ENCODE results near the gene MTMR2. TPM values are rescaled to one million over a fixed set of nuclear protein-coding genes. Genes with fewer than 3 reads are reported as not detected.

MTMR2 gene
- total and polyA plus RNA-seq, 4 donors = 11.6 to 53.7 (median 24.4) TPM

GRCh38 chr11:95794086-95794485 lies 129.8 kb downstream of the MTMR2 start:
- Histone ChIP-seq H3K9ac (ENCODE audit: insufficient read depth in 1 of 2, low read length in 2 of 2) (no peak overlapping the region), H3K36me3 (ENCODE audit: control insufficient read depth in 4 of 4, insufficient read depth in 4 of 4, low read length in 4 of 4) (peaks cover 0 to 3% (median under 1%) of the 10 kb centered on the region in 4 donors), H3K4me1 (ENCODE audit: control insufficient read depth in 5 of 5, insufficient read depth in 5 of 5, low read length in 5 of 5) (peaks cover 0 to 19% (median 11%) of the 10 kb centered on the region in 5 donors), H3K9me3 (ENCODE audit: control insufficient read depth in 4 of 4, insufficient read depth in 3 of 4, low read length in 3 of 4) (no peaks in the 10 kb centered on the region), H3K27ac (ENCODE audit: low read depth in 1 of 2, low read length in 1 of 2) (no peak overlapping the region), H3K4me3 (no peak overlapping the region), H3K27me3 (ENCODE audit: control insufficient read depth in 3 of 3, insufficient read depth in 3 of 3, low read length in 2 of 3) (no peaks in the 10 kb centered on the region)
- DNase-seq (no peak), ATAC-seq (ENCODE audit: insufficient read depth, low FRiP score) (no peak)
- TF ChIP-seq, protein P1, sequence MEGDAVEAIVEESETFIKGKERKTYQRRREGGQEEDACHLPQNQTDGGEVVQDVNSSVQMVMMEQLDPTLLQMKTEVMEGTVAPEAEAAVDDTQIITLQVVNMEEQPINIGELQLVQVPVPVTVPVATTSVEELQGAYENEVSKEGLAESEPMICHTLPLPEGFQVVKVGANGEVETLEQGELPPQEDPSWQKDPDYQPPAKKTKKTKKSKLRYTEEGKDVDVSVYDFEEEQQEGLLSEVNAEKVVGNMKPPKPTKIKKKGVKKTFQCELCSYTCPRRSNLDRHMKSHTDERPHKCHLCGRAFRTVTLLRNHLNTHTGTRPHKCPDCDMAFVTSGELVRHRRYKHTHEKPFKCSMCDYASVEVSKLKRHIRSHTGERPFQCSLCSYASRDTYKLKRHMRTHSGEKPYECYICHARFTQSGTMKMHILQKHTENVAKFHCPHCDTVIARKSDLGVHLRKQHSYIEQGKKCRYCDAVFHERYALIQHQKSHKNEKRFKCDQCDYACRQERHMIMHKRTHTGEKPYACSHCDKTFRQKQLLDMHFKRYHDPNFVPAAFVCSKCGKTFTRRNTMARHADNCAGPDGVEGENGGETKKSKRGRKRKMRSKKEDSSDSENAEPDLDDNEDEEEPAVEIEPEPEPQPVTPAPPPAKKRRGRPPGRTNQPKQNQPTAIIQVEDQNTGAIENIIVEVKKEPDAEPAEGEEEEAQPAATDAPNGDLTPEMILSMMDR (IDR thresholded peaks at IDR 0.05; ENCODE audit: control extremely low read depth, extremely low read depth) = no peak
- WGBS, 2 donors = 93 to 95% methylated on average over 5 of the region's 5 CpGs

GRCh38 chr11:95793116-95793515 lies 130.8 kb downstream of the MTMR2 start:
- TF ChIP-seq, protein P1 (IDR thresholded peaks at IDR 0.05; ENCODE audit: control extremely low read depth, extremely low read depth) = no peak
- Histone ChIP-seq H3K9me3 (ENCODE audit: control insufficient read depth in 4 of 4, insufficient read depth in 3 of 4, low read length in 3 of 4) (no peaks in the 10 kb centered on the region), H3K4me3 (no peak overlapping the region), H3K9ac (ENCODE audit: insufficient read depth in 1 of 2, low read length in 2 of 2) (no peak overlapping the region), H3K27me3 (ENCODE audit: control insufficient read depth in 3 of 3, insufficient read depth in 3 of 3, low read length in 2 of 3) (no peaks in the 10 kb centered on the region), H3K4me1 (ENCODE audit: control insufficient read depth in 5 of 5, insufficient read depth in 5 of 5, low read length in 5 of 5) (peaks cover 0 to 23% (median 14%) of the 10 kb centered on the region in 5 donors), H3K27ac (ENCODE audit: low read depth in 1 of 2, low read length in 1 of 2) (no peak overlapping the region), H3K36me3 (ENCODE audit: control insufficient read depth in 4 of 4, insufficient read depth in 4 of 4, low read length in 4 of 4) (peaks cover 0 to 3% (median 0%) of the 10 kb centered on the region in 4 donors)
- no peak for ATAC-seq (ENCODE audit: insufficient read depth, low FRiP score)
- 96 to 97% methylated on average over 4 of the region's 4 CpGs for WGBS, 2 donors
- DNase-seq = no peak

DNA sequence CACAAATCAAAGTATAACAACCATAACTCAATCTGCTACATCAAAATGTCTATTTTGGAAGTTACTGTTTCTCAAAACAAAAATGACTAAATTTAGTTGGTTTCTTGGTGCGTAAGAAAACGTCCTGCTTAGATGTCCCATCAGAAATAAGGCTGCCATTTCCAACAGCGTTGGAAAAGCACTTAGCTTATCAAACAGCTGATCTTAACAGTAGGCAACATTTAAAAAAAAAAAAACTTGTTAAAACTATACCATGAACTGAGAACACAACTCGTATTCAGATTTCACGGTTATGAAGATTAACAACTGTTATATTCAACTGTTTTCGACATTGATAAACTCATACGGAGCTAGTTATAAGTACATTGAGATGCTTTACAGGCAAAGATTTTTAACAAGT lies 131.2 kb downstream of the MTMR2 start:
- TF ChIP-seq, protein P1 (IDR thresholded peaks at IDR 0.05; ENCODE audit: control extremely low read depth, extremely low read depth) = no peak
- no peak overlapping the region for H3K27ac ChIP-seq (ENCODE audit: low read depth in 1 of 2, low read length in 1 of 2)
- H3K9me3 ChIP-seq (ENCODE audit: control insufficient read depth in 4 of 4, insufficient read depth in 3 of 4, low read length in 3 of 4) = no peaks in the 10 kb centered on the region
- H3K4me1 ChIP-seq (ENCODE audit: control insufficient read depth in 5 of 5, insufficient read depth in 5 of 5, low read length in 5 of 5) = peaks cover 0 to 23% (median 14%) of the 10 kb centered on the region in 5 donors
- H3K9ac ChIP-seq (ENCODE audit: insufficient read depth in 1 of 2, low read length in 2 of 2) = no peak overlapping the region
- DNase-seq (no peak), ATAC-seq (ENCODE audit: insufficient read depth, low FRiP score) (no peak)
- no peak overlapping the region for H3K4me3 ChIP-seq
- peaks cover 0 to 3% (median 0%) of the 10 kb centered on the region in 4 donors for H3K36me3 ChIP-seq (ENCODE audit: control insufficient read depth in 4 of 4, insufficient read depth in 4 of 4, low read length in 4 of 4)
- no peaks in the 10 kb centered on the region for H3K27me3 ChIP-seq (ENCODE audit: control insufficient read depth in 3 of 3, insufficient read depth in 3 of 3, low read length in 2 of 3)
- 91 to 94% methylated on average over 7 of the region's 7 CpGs for WGBS, 2 donors

- H3K36me3 ChIP-seq (ENCODE audit: control insufficient read depth in 4 of 4, insufficient read depth in 4 of 4, low read length in 4 of 4) = peaks cover 0 to 3% (median 0%) of the 10 kb centered on the region in 4 donors
- WGBS, 2 donors = 78 to 88% methylated on average over 8 of the region's 8 CpGs
- ATAC-seq (ENCODE audit: insufficient read depth, low FRiP score) (no peak), DNase-seq (peak in 2 of 3 donors; percentile 4 to 11)
- H3K27ac ChIP-seq (ENCODE audit: low read depth in 1 of 2, low read length in 1 of 2) = no peak overlapping the region
- peaks cover 0 to 23% (median 14%) of the 10 kb centered on the region in 5 donors for H3K4me1 ChIP-seq (ENCODE audit: control insufficient read depth in 5 of 5, insufficient read depth in 5 of 5, low read length in 5 of 5)
- no peak overlapping the region for H3K4me3 ChIP-seq
- no peaks in the 10 kb centered on the region for H3K9me3 ChIP-seq (ENCODE audit: control insufficient read depth in 4 of 4, insufficient read depth in 3 of 4, low read length in 3 of 4)
- peak overlapping the region in 1 of 2 donors; percentile 94 for H3K9ac ChIP-seq (ENCODE audit: insufficient read depth in 1 of 2, low read length in 2 of 2)
- no peaks in the 10 kb centered on the region for H3K27me3 ChIP-seq (ENCODE audit: control insufficient read depth in 3 of 3, insufficient read depth in 3 of 3, low read length in 2 of 3)
- TF ChIP-seq, protein P1 (IDR thresholded peaks at IDR 0.05; ENCODE audit: control extremely low read depth, extremely low read depth) = no peak
Observed at GRCh38 chr11:95792200-95792599, 131.7 kb downstream of the MTMR2 start.
